ENCODE results near the gene HSDL2. TPM values are rescaled to one million over a fixed set of nuclear protein-coding genes. Genes with fewer than 3 reads are reported as not detected.
"Not testable (repeated sequence)": the region's sequence is repeated elsewhere in the genome, so short reads cannot be mapped to it uniquely, and the experiment has no call there.

The HSDL2 gene
- total RNA-seq, 2 donors from 2014 or later, result 93.0 to 127 TPM

GRCh38 chr9:112408819-112409218 is 28.9 kb downstream of the HSDL2 start:
- no peaks in the 10 kb centered on the region for H3K4me1 ChIP-seq
- H3K4me3 ChIP-seq, result no peak overlapping the region
- no peak for TF ChIP-seq CTCF (IDR thresholded peaks at IDR 0.05)
- DNase-seq (ENCODE audit: low spot score), result no peak
- H3K27ac ChIP-seq, result no peak overlapping the region
- no peaks in the 10 kb centered on the region for H3K9me3 ChIP-seq
- no peaks in the 10 kb centered on the region for H3K27me3 ChIP-seq
- peaks cover 61% of the 10 kb centered on the region for H3K36me3 ChIP-seq

- no peak overlapping the region for H3K27ac ChIP-seq
- H3K9me3 ChIP-seq, result no peaks in the 10 kb centered on the region
- no peak for TF ChIP-seq CTCF (IDR thresholded peaks at IDR 0.05)
- no peaks in the 10 kb centered on the region for H3K4me1 ChIP-seq
- no peak overlapping the region for H3K4me3 ChIP-seq
- peaks cover 61% of the 10 kb centered on the region for H3K36me3 ChIP-seq
- DNase-seq (ENCODE audit: low spot score), result no peak
- no peaks in the 10 kb centered on the region for H3K27me3 ChIP-seq
These were observed 29.9 kb downstream of the HSDL2 start for GRCh38 chr9:112409758-112410157.

- Histone ChIP-seq H3K4me1 (no peaks in the 10 kb centered on the region), H3K9me3 (no peaks in the 10 kb centered on the region), H3K27ac (no peak overlapping the region), H3K4me3 (no peak overlapping the region), H3K27me3 (no peaks in the 10 kb centered on the region), H3K36me3 (peaks cover 47% of the 10 kb centered on the region)
- DNase-seq (ENCODE audit: low spot score), result no peak
- TF ChIP-seq CTCF (IDR thresholded peaks at IDR 0.05), result no peak
These were observed 31.7 kb downstream of the HSDL2 start for GRCh38 chr9:112411626-112412027.

GRCh38 chr9:112413728-112414127 is 33.8 kb downstream of the HSDL2 start:
- H3K4me1 ChIP-seq; H3K27ac ChIP-seq; H3K9me3 ChIP-seq; DNase-seq (ENCODE audit: low spot score); H3K27me3 ChIP-seq; H3K4me3 ChIP-seq: not testable (repeated sequence)
- H3K36me3 ChIP-seq, result peaks cover 32% of the 10 kb centered on the region

GRCh38 chr9:112420208-112420607 is 40.3 kb downstream of the HSDL2 start:
- Histone ChIP-seq H3K9me3 (no peaks in the 10 kb centered on the region), H3K36me3 (peaks cover 26% of the 10 kb centered on the region), H3K27ac (no peak overlapping the region), H3K4me1 (no peaks in the 10 kb centered on the region), H3K4me3 (no peak overlapping the region), H3K27me3 (no peaks in the 10 kb centered on the region)
- TF ChIP-seq CTCF (IDR thresholded peaks at IDR 0.05), result no peak
- no peak for DNase-seq (ENCODE audit: low spot score)

GRCh38 chr9:112421771-112422222 is 41.9 kb downstream of the HSDL2 start:
- Histone ChIP-seq H3K27ac (no peak overlapping the region), H3K4me1 (no peaks in the 10 kb centered on the region), H3K36me3 (peaks cover 26% of the 10 kb centered on the region), H3K4me3 (no peak overlapping the region), H3K9me3 (no peaks in the 10 kb centered on the region), H3K27me3 (no peaks in the 10 kb centered on the region)
- no peak for DNase-seq (ENCODE audit: low spot score)
- no peak for TF ChIP-seq CTCF (IDR thresholded peaks at IDR 0.05)

Measured in right atrium auricular region (tissue), 2 donors.